A172 (cell line): Measurements from ENCODE around the gene GNAT2. TPM values are rescaled to one million over a fixed set of nuclear protein-coding genes. Genes with fewer than 3 reads are reported as not detected.
"Not testable (repeated sequence)": the region's sequence is repeated elsewhere in the genome, so short reads cannot be mapped to it uniquely, and the experiment has no call there.

ENCODE experiments used
- DNase-seq: peaks from one replicate; pipeline ENCODE4 v3.0.0-alpha.2; 2015; ENCODE audit warnings: low spot score
- total RNA-seq: library from RNA; depleted of rRNA; stranded (reverse); fragments of >200 nt; shearing (Covaris generic); gene quantifications from 2 replicates; pipeline ENCODE4 v1.2.3, GENCODE V29; 2014; rRNA removed

The GNAT2 gene
- total RNA-seq = 0.41 TPM in 1 of 2 replicates, not detected in the other

DNA sequence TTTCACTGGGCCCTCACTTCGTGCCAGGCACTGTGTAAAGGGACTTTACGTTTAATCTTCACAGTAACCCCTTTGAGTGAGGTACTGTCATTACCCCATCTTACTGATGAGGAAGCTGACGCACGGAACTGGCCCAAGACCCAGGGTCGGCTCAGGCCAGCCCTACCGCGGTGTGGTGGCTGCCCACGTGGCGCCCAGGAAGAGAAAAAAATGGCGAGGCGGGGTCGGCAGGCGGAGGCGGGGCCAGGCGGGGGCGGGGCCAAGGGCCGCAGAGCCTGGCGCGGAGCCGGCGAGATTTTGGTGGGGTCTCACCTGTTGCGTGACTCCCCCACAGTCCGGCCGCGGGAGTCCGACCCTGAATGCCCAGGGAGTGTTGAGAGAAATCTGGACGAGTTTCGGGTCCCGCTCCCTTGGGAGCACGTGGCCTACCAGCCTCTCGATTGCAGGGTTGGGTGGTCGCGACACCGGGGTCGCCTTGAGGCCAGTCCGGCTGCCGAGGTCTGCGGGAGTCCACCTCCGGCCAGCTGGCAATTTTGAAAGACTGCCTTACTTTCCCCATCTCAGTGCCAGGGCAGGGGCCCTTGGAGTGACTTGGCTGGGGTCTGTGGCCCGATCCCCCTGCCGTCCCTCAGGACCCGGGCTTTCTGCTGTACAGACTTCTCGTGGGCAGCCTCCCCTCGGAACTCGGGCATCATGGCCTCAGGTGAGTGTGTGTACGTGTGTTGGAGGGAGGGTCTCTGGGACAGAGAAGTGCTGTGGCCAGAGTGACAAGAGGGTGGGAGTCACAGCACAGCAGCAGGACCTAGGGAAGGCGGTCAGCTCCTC is at the start of gene GNAT2, which contains the start of gene AMPD2:
Gene GNAT2 (minus strand): TSS at position 41 of the 825 bp plus-strand sequence. CDS start 6,746 bp downstream, outside the sequence.
Gene AMPD2 (plus strand): TSS at position 262 of the 825 bp plus-strand sequence. CDS start 1,339 bp downstream, outside the sequence.
- DNase-seq = peak; percentile 58

DNA sequence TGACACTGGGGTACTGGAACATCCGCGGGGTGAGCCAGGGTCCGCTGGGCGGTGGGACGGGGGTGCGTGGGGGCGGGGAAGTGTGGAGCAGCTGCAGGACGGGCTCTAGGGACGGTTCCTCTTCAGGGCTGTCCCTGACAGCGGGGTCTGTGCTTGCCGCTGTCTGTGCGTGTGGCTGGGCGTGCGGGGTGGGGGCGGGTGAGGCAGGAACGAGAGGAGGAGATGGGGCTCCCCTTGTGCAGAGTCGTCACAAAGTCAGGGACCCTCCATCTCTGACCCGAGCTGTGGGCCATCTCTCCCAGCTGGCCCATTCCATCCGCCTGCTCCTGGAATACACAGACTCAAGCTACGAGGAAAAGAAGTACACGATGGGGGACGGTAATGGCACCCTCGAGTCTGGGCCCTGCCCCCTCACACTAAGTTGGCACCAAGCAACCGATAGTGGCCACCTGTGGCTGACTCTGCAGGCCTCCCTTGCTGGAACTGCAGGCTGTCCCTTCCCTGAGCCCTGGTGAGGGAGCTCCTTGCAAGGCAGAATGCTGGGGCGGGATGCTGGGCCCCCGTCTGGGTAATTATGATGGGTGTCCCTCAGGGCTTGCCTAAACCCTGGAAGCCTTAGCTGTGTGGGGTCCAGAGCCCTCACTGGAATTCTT is 48.8 kb upstream of the GNAT2 start:
- DNase-seq = no peak

- peak; percentile 69 for DNase-seq
Observed at GRCh38 chr1:109667452-109668122, 48.2 kb upstream of the GNAT2 start, which contains the start of gene GSTM2. Gene GSTM2 (plus strand): TSS chr1:109668057. CDS start chr1:109668116, 59 bp downstream.

- no peak for DNase-seq
Observed at GRCh38 chr1:109664671-109665070, 45.3 kb upstream of the GNAT2 start.

GRCh38 chr1:109661391-109661790 is 42.0 kb upstream of the GNAT2 start:
- DNase-seq = no peak

DNA sequence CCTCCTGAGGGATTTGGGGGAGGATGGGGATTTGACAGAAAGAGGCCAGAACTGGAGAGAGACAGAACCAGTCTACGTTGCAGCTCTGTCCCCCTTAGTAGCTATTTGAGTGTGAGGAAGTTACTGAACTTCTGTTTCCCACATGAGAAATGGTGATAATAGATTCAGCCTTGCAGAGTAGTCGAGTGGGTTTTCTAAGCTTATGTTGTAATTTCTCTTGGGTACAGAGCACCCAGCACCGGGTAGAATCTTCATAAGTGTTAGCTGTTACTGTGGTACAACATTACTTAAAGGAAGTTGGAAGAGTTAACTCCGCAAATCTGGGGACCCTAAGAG is 41.2 kb upstream of the GNAT2 start:
- DNase-seq = not testable (repeated sequence)

- no peak for DNase-seq
Observed at GRCh38 chr1:109659997-109660690, 40.7 kb upstream of the GNAT2 start.

DNA sequence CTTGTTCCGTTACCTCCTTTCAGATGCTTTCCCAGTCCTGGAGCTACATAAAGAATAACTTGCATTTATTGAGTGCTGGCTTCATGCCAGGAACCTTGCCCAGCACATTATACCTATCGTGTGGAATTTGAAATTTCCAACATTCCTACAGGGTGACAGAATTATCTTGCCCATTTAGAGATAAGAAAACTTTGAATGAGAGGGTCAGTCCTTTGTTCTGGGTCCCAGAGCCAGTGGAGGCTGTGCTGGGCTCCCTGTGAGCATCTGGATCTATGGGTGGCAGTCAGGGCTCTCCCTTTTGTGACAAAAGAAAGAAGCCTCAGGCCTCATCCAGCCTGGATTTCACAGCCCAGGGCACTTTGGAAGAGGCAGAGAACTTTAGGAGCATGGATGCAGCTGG is 39.7 kb upstream of the GNAT2 start:
- peak; percentile 58 for DNase-seq

DNA sequence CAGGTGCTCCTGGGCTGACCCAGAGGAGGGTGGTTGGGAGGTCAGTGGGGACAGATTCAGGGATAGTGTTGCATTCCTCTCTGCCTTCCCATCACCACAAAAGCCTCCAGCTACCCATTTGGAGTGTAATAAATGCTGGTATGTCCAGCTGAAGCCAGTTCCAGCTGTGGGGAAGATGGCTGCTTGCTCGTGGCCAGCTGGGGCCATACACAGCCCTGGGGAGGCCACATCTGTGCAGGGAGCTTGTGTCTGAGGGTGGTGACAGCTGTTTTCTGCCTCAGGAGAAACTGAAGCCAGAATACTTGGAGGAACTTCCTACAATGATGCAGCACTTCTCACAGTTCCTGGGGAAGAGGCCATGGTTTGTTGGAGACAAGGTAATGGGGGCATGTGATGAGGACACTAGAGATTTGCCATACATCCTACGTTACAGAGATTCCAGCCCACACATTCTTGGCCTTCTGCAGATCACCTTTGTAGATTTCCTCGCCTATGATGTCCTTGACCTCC is 39.2 kb upstream of the GNAT2 start:
- no peak for DNase-seq

GRCh38 chr1:109657970-109658369 is 38.6 kb upstream of the GNAT2 start:
- no peak for DNase-seq

GRCh38 chr1:109657395-109657794 is 38.0 kb upstream of the GNAT2 start:
- DNase-seq = no peak

DNA sequence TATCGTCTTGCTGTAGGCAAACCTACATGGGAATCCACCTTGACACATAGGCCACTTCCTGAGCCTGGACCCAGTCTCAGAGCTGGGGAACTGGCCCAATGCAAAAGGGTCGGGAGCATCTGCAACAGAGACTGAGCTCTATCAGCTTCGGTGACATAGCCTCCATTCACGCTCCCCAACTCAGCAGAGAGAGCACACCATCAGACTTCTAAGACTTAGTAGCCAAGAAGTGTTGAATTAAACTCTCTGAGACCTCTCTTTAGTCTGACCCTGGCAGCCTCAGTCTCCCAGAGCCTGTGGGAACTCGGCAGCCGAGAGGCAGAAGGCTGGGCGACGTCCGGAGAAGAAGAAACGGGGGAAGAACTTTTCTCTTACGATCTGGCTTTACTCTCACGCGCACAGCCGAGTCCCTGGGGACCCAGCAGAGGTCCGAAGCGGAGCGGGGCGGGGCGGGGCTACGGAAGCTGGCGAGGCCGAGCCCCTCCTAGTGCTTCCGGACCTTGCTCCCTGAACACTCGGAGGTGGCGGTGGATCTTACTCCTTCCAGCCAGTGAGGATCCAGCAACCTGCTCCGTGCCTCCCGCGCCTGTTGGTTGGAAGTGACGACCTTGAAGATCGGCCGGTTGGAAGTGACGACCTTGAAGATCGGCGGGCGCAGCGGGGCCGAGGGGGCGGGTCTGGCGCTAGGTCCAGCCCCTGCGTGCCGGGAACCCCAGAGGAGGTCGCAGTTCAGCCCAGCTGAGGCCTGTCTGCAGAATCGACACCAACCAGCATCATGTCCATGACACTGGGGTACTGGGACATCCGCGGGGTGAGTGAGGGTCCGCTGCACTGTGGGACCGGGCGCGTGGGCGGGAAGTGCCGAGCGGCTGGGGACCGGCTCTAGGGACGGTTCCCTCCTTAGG is 36.5 kb upstream of the GNAT2 start, which contains the start of gene GSTM4:
Gene GSTM4 (plus strand): TSS at position 485 of the 905 bp plus-strand sequence. CDS start 291 bp downstream, at position 776.
- peak; percentile 68 for DNase-seq

GRCh38 chr1:109654519-109654918 is 35.1 kb upstream of the GNAT2 start:
- DNase-seq = no peak

DNA sequence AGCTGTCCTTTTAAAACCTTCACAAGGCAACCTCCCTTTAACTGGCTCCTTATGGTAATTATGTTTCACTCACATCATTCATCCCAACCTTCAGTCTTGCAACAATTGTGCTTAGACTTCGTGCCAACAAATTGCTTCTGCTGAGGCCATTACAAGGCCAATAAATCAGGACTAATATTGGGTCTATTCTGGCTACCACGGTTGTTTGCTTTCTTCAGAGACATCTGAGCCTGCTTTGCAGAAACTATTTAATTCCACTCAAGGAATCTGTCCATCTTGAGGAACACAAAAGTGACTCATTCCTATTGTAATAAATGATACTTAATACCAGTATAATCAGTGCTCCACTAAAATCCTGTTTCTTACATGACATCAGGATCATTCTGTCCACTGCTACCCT is 33.9 kb upstream of the GNAT2 start:
- no peak for DNase-seq

- no peak for DNase-seq
Observed at GRCh38 chr1:109652402-109652801, 33.0 kb upstream of the GNAT2 start.

GRCh38 chr1:109650609-109651008 is 31.2 kb upstream of the GNAT2 start:
- peak; percentile 46 for DNase-seq

DNA sequence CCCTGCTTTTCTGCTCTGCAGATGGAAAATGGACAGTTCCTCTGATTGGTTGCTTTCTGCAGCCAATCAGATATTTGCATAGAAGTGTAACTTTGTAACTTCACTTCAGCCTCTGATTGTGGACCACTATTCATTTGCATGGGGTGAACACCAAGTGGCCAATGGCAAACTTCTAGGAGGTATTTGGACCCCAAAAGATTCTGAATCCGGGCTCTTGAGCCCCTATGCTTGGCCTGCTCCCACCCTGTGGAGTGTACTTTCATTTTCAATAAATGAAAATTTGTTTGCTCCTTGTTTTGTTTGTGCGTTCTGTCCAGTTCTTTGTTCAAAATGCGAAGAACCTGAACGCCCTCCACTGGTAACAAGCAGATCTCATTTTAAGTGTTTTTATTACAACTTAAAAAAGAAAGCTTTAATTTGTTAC is 30.1 kb upstream of the GNAT2 start:
- no peak for DNase-seq

- DNase-seq = no peak
Observed at GRCh38 chr1:109644670-109645069, 25.3 kb upstream of the GNAT2 start.

DNA sequence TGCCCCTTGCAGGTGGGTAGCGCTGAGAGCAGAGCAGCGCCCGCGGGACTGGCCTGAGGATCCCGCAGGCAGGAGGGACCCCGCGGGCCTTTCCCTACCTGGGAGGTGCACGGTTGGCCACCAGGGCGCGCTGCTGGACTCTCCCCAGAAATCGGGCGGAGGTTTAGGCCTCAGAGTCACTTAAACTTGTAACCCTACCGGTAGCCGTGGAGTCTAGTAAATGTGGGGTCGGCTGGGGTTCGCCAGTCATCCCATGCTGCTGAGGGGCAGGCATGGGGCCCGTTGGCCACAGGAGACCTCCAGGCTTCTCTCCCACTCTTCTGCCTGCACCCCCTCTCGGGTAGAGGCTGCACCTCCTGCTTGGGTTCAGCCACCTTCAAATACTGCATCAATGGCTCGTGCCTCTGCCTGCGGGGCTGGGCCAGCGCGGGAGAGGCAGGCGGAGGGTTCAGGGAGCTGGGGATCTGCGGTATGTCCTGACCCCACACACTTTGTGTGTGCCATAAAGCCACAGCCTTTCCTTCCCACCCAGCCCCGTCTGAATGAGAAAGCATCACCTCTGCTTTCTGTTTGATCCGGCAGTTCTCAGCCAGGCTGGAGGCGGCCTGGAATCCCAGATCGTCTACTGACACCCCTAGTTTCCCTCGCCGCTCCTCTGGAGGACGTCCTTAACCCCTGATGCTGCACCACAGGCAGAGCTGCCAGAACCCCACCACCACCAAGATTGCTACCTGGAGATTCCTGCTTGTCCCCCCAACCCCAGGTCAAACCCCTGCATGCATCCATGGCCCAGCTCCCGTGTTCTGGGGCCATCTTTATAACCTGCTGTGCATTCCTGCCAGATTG is 24.2 kb upstream of the GNAT2 start:
- peak; percentile 57 for DNase-seq
